BLaER1 (cell line): Measurements from ENCODE around the gene LMO1.
A peak's percentile ranks its signal among the peaks of the same experiment; 100 is the strongest.

Source experiments
- H3K27ac ChIP-seq: shearing (Covaris generic); formaldehyde crosslinking; 2 replicates; pipeline ENCODE4 v1.8.1; 2022
- H3K27me3 ChIP-seq: shearing (Covaris generic); formaldehyde crosslinking; 2 replicates; pipeline ENCODE4 v1.8.1; 2022
- H3K36me3 ChIP-seq: shearing (Covaris generic); formaldehyde crosslinking; 2 replicates; pipeline ENCODE4 v1.8.1; 2022
- H3K4me1 ChIP-seq: shearing (Covaris generic); formaldehyde crosslinking; 2 replicates; pipeline ENCODE4 v1.8.1; 2022
- H3K4me2 ChIP-seq: shearing (Covaris generic); formaldehyde crosslinking; 2 replicates; pipeline ENCODE4 v1.8.1; 2022
- H3K4me3 ChIP-seq: shearing (Covaris generic); formaldehyde crosslinking; 2 replicates; pipeline ENCODE4 v1.8.1; 2022
- H3K9ac ChIP-seq: shearing (Covaris generic); formaldehyde crosslinking; 2 replicates; pipeline ENCODE4 v1.8.1; 2022
- H3K9me3 ChIP-seq: shearing (Covaris generic); formaldehyde crosslinking; 2 replicates; pipeline ENCODE4 v1.8.1; 2022
- H4K20me1 ChIP-seq: shearing (Covaris generic); formaldehyde crosslinking; 2 replicates; pipeline ENCODE4 v1.8.1; 2022
- Cebpa-rat ChIP-seq: shearing (Covaris generic); IDR thresholded peaks from 2 replicates; pipeline ENCODE4 v1.8.1; 2022

The LMO1 gene

DNA sequence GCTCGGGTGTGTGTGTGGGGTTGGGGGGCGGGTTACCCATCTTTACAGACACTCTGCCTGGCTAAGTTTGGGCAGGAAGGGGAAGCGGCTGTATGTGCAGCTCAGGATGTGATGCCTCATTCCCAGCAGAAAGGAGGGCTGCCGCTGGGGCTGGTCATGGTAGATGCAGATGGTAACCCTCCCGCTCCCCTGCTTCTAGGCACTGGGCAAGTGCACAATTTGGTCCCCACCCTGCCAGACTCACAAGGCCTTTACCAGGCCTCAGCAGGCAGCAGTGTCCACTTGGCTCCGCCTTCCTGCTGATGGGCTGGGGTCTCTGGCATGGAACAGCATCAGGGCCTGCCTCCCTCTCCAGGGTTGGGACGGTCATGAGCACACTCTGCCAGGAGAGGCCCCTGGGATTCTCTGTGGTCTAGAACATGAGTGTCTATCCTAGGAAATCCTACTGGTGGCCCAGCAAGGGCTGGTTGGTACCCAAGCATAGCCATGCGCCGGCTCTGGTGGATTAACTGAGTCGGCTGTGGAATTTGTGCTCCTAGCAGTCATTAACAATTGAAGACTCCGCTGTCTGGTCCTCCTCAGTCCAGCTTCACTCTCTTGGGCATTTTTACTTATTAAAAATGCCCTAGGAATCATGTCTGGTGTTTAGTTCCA lies 4.2 kb downstream of the LMO1 start:
- no peaks in the 10 kb centered on the region for H3K36me3 ChIP-seq
- H3K27ac ChIP-seq: no peak overlapping the region
- H3K9ac ChIP-seq: no peak overlapping the region
- no peak for TF ChIP-seq Cebpa-rat
- peaks cover 40% of the 10 kb centered on the region for H3K4me1 ChIP-seq
- peaks cover 15% of the 10 kb centered on the region; the same call in 1 of the 2 replicates for H4K20me1 ChIP-seq
- H3K4me2 ChIP-seq: peak overlapping the region; percentile 71
- peaks cover 52% of the 10 kb centered on the region for H3K27me3 ChIP-seq
- H3K9me3 ChIP-seq: no peaks in the 10 kb centered on the region
- no peak overlapping the region for H3K4me3 ChIP-seq

DNA sequence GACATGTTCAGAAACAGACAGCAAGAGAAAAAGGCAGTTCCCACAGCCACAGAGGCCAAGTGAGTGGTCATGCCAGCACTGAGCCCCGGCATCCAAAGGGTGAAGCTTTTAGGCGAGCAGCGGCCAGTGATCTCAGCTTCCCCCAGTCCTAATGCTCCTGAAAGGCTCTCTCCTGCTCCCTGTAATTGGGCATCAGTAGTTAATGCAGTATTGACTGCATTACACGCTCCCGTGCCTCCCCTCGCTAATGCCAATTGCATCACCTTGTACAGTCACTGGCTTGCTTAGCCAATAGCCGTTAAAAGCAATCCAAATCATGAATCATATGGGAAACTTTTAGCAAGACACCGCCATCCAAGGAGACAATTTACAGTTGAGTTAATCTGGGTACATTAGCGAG lies 4.9 kb downstream of the LMO1 start:
- Histone ChIP-seq H3K9ac (no peak overlapping the region), H3K4me1 (peaks cover 40% of the 10 kb centered on the region), H3K27me3 (peaks cover 46% of the 10 kb centered on the region), H3K4me3 (no peak overlapping the region), H3K4me2 (peak overlapping the region; percentile 71), H3K27ac (no peak overlapping the region), H3K9me3 (no peaks in the 10 kb centered on the region), H3K36me3 (no peaks in the 10 kb centered on the region), H4K20me1 (peaks cover 15% of the 10 kb centered on the region; the same call in 1 of the 2 replicates)
- TF ChIP-seq Cebpa-rat: no peak

GRCh38 chr11:8258289-8258688 lies 5.4 kb downstream of the LMO1 start:
- Histone ChIP-seq H3K9me3 (no peaks in the 10 kb centered on the region), H3K4me3 (no peak overlapping the region), H3K4me1 (peaks cover 36% of the 10 kb centered on the region), H3K9ac (no peak overlapping the region), H3K27me3 (peaks cover 41% of the 10 kb centered on the region), H3K36me3 (no peaks in the 10 kb centered on the region), H4K20me1 (peaks cover 11% of the 10 kb centered on the region; the same call in 1 of the 2 replicates), H3K27ac (no peak overlapping the region), H3K4me2 (peak overlapping the region; percentile 71)
- no peak for TF ChIP-seq Cebpa-rat

GRCh38 chr11:8257003-8257664 lies 6.5 kb downstream of the LMO1 start:
- peaks cover 4% of the 10 kb centered on the region; the same call in 1 of the 2 replicates for H4K20me1 ChIP-seq
- H3K27me3 ChIP-seq: peaks cover 30% of the 10 kb centered on the region
- H3K4me2 ChIP-seq: no peak overlapping the region
- no peaks in the 10 kb centered on the region for H3K9me3 ChIP-seq
- no peak overlapping the region for H3K9ac ChIP-seq
- peaks cover 27% of the 10 kb centered on the region for H3K4me1 ChIP-seq
- H3K27ac ChIP-seq: no peak overlapping the region
- no peak for TF ChIP-seq Cebpa-rat
- H3K4me3 ChIP-seq: no peak overlapping the region
- no peaks in the 10 kb centered on the region for H3K36me3 ChIP-seq

GRCh38 chr11:8256271-8257002 lies 7.2 kb downstream of the LMO1 start:
- no peak for TF ChIP-seq Cebpa-rat
- Histone ChIP-seq H3K4me1 (peaks cover 24% of the 10 kb centered on the region), H3K4me2 (no peak overlapping the region), H3K9ac (no peak overlapping the region), H3K27me3 (peaks cover 23% of the 10 kb centered on the region), H3K27ac (no peak overlapping the region), H3K4me3 (no peak overlapping the region), H3K36me3 (no peaks in the 10 kb centered on the region), H3K9me3 (no peaks in the 10 kb centered on the region), H4K20me1 (no peaks in the 10 kb centered on the region; the same call in 1 of the 2 replicates)

DNA sequence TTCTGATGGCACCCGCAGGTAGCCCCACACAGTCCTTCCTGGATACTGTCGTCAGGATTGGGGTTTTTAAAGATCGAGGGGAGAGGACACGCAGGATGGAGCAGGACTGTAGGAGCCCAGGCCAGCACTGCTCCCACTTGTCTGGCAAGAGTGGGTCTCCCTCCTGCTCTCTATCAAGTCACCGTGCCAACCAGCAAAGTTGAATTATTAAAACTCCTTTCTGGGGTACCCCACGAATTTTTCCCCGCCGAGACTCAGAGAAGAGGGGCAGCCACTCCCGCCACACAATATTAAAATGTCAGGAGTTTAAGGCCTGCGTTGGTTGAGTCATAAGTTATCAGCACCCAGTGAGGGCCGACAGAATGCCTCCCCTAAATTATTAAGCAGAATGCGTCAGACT lies 10.1 kb downstream of the LMO1 start:
- Histone ChIP-seq H3K4me1 (peaks cover 10% of the 10 kb centered on the region), H3K4me2 (no peak overlapping the region), H3K27ac (no peak overlapping the region), H3K9me3 (no peaks in the 10 kb centered on the region), H3K4me3 (no peak overlapping the region), H3K36me3 (no peaks in the 10 kb centered on the region), H4K20me1 (no peaks in the 10 kb centered on the region), H3K9ac (no peak overlapping the region), H3K27me3 (no peaks in the 10 kb centered on the region)
- no peak for TF ChIP-seq Cebpa-rat

DNA sequence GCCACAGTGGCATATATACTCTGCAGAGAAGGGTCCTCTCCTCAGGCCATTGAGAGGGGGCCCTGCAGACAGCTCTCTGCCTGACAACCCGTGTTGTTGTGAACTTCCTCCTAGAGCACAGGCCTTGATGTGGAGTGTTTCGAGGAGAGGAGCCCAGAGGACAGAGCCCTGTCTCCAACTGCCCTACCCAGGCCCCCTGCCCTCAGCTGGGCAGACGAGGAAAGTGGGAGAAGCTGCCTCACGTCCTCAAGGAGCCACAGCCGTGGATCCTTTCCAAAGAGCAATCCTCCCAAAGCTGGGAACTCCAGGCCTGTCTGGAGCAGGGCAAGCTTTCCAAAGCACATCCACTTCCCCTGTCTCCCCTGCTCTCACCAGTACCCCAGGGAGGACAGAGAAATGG lies 10.7 kb downstream of the LMO1 start:
- Histone ChIP-seq H3K4me1 (peaks cover 4% of the 10 kb centered on the region), H3K36me3 (no peaks in the 10 kb centered on the region), H3K27me3 (no peaks in the 10 kb centered on the region), H3K4me3 (no peak overlapping the region), H3K9ac (no peak overlapping the region), H4K20me1 (no peaks in the 10 kb centered on the region), H3K9me3 (no peaks in the 10 kb centered on the region), H3K4me2 (no peak overlapping the region), H3K27ac (no peak overlapping the region)
- no peak for TF ChIP-seq Cebpa-rat

DNA sequence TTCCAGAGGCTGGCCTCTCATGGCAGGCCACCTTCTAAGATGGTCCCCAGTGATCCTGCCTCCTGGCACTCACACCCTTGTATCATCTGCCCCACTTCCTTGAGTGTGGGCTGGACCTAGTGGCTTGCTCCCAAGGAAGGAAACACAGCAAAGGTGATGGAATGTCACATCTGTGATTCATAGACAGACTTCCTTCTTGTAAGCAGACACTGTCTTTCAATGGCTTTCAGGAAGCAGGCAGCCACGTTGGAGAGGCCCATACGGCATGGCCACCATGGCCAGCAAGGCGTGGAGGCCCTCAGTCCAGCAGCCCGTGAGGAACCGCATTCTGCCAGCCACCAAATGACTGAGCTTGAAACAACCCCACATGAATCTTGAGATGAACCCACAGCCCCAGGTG lies 11.3 kb downstream of the LMO1 start:
- no peak overlapping the region for H3K27ac ChIP-seq
- TF ChIP-seq Cebpa-rat: no peak
- H3K36me3 ChIP-seq: no peaks in the 10 kb centered on the region
- no peaks in the 10 kb centered on the region for H4K20me1 ChIP-seq
- H3K4me3 ChIP-seq: no peak overlapping the region
- H3K9ac ChIP-seq: no peak overlapping the region
- H3K4me2 ChIP-seq: no peak overlapping the region
- no peaks in the 10 kb centered on the region for H3K27me3 ChIP-seq
- 0 out of 2 replicates have a peak, but pooled peaks cover 3% of the 10 kb centered on the region for H3K4me1 ChIP-seq
- no peaks in the 10 kb centered on the region for H3K9me3 ChIP-seq

GRCh38 chr11:8251616-8252295 lies 11.9 kb downstream of the LMO1 start:
- no peak for TF ChIP-seq Cebpa-rat
- Histone ChIP-seq H3K36me3 (no peaks in the 10 kb centered on the region), H3K4me1 (0 out of 2 replicates have a peak, but pooled peaks cover 3% of the 10 kb centered on the region), H3K4me2 (no peak overlapping the region), H3K4me3 (no peak overlapping the region), H3K27me3 (no peaks in the 10 kb centered on the region), H3K9ac (no peak overlapping the region), H4K20me1 (no peaks in the 10 kb centered on the region), H3K9me3 (no peaks in the 10 kb centered on the region), H3K27ac (no peak overlapping the region)
